HG02678 (cell line): Measurements from ENCODE around the gene TMEM60.
A peak's percentile ranks its signal among the peaks of the same experiment; 100 is the strongest.
"Not testable (repeated sequence)": the region's sequence is repeated elsewhere in the genome, so short reads cannot be mapped to it uniquely, and the experiment has no call there.

ENCODE experiments used
- ATAC-seq: cut with Tn5 transposase; IDR thresholded peaks from one replicate; pipeline ENCODE4 v1.9.1; 2021; ENCODE audit warnings: mild to moderate bottlenecking, moderate library complexity; ENCODE audit not compliant: unreplicated experiment

TMEM60 gene, protein sequence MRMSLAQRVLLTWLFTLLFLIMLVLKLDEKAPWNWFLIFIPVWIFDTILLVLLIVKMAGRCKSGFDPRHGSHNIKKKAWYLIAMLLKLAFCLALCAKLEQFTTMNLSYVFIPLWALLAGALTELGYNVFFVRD

GRCh38 chr7:77798394-77799077 is at the start of gene TMEM60, which contains the start of gene PHTF2:
Gene TMEM60 (minus strand): TSS chr7:77798434. CDS start chr7:77794373, 4,061 bp downstream.
Gene PHTF2 (plus strand): TSS chr7:77798773.
- peak; percentile 90 for ATAC-seq

GRCh38 chr7:77846317-77847092 is 48.3 kb upstream of the TMEM60 start:
- ATAC-seq, result no peak

DNA sequence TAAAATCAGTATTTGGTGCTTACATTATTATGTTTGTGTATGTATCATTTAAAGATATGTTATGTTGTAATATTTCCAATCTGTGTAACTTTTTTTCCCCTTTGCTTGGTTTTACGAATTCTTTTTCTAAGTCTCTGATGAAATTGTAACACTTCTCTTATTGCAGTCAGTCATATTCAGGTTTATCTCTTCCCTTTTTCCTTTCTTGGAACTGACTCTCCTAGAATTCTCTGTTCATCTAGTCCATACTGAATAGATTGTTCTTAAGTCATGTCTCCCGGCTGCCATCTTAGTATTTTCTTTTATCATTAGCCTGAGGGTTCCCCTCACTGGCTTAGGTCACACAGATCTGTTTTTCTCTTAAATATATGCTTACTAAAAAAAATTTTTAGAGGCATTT is 45.0 kb upstream of the TMEM60 start:
- ATAC-seq, result no peak

DNA sequence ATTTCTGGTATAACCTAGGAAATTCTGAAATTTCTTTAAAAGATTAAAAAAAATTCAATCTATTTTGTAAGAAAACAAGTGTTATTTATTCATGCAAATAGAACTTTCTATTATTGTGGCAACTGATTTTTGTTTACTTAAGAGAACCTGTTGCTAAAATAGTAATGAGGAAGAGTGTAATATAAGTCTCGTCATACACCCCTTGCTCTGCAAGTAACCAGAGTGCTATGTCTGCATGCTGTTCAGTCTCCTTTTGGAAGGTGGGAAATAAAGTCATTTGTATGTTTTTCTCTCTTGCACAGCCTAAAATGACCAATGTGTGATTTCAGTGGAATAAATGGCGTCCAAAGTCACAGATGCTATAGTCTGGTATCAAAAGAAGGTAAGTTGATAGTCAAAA is 41.7 kb upstream of the TMEM60 start:
- no peak for ATAC-seq

GRCh38 chr7:77838929-77839491 is 40.8 kb upstream of the TMEM60 start:
- ATAC-seq, result no peak

DNA sequence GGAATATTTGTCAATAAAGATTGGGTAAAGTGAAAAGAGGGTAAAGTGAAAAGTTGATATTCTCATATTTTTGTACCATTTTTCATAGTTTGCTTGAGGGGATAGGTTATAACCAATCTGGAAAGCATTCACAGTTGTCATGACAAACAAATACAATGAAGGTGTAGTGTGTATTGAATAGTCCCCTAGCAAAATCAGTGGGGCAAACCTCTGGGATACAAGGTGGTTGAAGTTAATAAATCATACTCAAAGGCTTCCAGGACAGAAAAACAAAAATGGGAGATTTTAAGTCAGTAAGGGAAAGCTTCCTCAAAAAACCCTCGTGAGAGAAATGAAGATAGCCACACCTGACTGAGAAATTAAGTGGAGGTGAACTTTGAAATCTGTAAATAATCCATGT is 39.7 kb upstream of the TMEM60 start:
- no peak for ATAC-seq

- no peak for ATAC-seq
These were observed 39.0 kb upstream of the TMEM60 start for GRCh38 chr7:77837275-77837674.

- ATAC-seq, result not testable (repeated sequence)
These were observed 38.2 kb upstream of the TMEM60 start for GRCh38 chr7:77836425-77836824.

GRCh38 chr7:77833136-77833535 is 34.9 kb upstream of the TMEM60 start:
- no peak for ATAC-seq

GRCh38 chr7:77831953-77832352 is 33.7 kb upstream of the TMEM60 start:
- ATAC-seq, result no peak

DNA sequence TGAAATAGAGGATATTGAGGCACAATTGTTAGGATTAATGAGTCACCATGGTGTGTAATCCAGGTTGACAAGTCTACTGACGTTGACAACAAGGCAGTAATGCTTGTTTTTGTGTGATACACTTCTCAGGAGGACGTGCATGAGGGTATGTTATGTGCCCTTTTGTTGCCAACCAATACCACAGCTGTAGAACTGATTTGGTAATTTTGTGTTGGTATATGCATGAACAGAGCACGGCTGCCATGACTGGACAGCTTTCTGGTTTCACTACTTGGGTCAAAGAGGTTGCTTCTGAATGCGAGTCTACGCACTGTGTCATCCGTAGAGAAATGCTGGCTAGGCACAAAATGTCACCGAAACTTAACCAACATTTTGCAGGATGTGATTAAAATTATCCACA is 33.2 kb upstream of the TMEM60 start:
- ATAC-seq, result no peak

- ATAC-seq, result no peak
These were observed 32.6 kb upstream of the TMEM60 start for GRCh38 chr7:77830649-77831355.

GRCh38 chr7:77827999-77828398 is 29.8 kb upstream of the TMEM60 start:
- ATAC-seq, result no peak

- ATAC-seq, result no peak
These were observed 28.1 kb upstream of the TMEM60 start for GRCh38 chr7:77826300-77826699.

- no peak for ATAC-seq
These were observed 26.9 kb upstream of the TMEM60 start for GRCh38 chr7:77825131-77825530.

DNA sequence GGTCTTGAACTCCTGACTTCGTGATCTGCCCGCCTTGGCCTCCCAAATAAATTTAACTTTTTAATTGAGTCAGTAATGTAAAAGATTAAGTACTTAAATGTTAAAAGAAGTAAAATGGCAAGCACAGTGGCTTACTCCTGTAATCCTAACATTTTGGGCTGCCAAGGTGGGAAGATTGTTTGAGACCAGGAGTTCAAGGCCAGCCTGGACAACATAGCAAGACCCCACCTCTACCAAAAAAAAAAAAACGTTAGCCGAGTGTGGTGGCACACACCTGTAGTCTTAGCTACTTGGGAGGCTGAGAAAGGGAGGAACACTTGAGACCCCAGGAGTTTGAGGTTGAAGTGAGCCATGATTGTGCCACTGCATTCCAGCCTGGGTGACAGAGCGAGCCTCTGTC is 26.4 kb upstream of the TMEM60 start:
- no peak for ATAC-seq

- peak; percentile 22 for ATAC-seq
These were observed 25.6 kb upstream of the TMEM60 start for GRCh38 chr7:77823787-77824186.

- no peak for ATAC-seq
These were observed 24.0 kb upstream of the TMEM60 start for GRCh38 chr7:77822269-77822668.

DNA sequence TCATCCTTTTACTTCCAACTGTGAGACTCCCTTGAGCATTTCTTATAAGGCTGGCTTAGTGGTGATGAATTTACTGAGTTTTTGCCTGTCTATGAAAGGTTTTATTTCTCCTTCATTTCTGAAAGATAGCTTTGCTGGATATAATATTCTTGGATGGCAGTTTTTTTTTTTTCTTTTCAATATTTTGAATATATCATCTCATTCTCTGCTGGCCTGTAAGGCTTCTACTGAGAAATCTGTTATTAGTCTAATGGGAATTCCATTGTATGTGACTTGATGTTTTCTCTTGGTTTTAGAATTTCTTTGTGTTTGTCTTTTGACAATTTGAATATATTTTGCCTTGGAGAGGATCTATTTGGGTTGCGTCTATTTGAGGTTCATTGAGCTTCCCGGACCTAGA is 22.7 kb upstream of the TMEM60 start:
- ATAC-seq, result no peak

- no peak for ATAC-seq
These were observed 20.8 kb upstream of the TMEM60 start for GRCh38 chr7:77819021-77819420.

DNA sequence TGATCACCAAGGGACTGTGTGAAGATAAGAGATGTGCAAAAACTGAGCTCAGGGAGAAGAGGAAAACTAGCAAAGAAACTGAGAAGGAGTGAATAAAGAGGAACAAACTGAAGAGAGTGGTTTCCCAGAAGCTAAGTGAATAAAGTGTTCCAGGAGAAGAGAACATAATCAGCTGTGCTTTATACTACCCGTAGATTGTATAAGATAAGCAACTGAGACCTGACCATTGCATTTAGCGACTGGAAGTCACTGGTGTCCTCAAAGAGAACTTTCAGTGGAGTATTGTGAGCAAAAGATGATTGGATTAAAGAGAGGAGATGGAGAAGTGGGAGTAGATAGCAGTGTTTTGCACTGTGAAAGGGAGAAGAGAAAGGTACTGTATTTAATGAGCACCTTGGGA is 14.9 kb upstream of the TMEM60 start:
- ATAC-seq, result no peak
